ENCODE data around the gene ABCB11.
"Not testable (repeated sequence)": the region's sequence is repeated elsewhere in the genome, so short reads cannot be mapped to it uniquely, and the experiment has no call there.

Gene ABCB11

GRCh38 chr2:168969865-168970264 lies 61.3 kb downstream of the ABCB11 start:
- no peak for DNase-seq

GRCh38 chr2:168968342-168968741 lies 62.8 kb downstream of the ABCB11 start:
- no peak for DNase-seq

- DNase-seq, result no peak
These were observed 66.8 kb downstream of the ABCB11 start for GRCh38 chr2:168964251-168964807.

GRCh38 chr2:168962636-168963035 lies 68.5 kb downstream of the ABCB11 start:
- DNase-seq, result no peak

- DNase-seq, result peak; percentile 25 to 49
These were observed 69.5 kb downstream of the ABCB11 start for GRCh38 chr2:168961450-168962229.

- DNase-seq, result no peak
These were observed 74.7 kb downstream of the ABCB11 start for GRCh38 chr2:168956392-168956791.

GRCh38 chr2:168955321-168955720 lies 75.8 kb downstream of the ABCB11 start:
- no peak for DNase-seq

- DNase-seq, result no peak
These were observed 76.9 kb downstream of the ABCB11 start for GRCh38 chr2:168954256-168954655.

- DNase-seq, result no peak
These were observed 78.7 kb downstream of the ABCB11 start for GRCh38 chr2:168952424-168952823.

- no peak for DNase-seq
These were observed 79.3 kb downstream of the ABCB11 start for GRCh38 chr2:168951871-168952270.

- no peak for DNase-seq
These were observed 81.8 kb downstream of the ABCB11 start for GRCh38 chr2:168949324-168949723.

- DNase-seq, result peak in 1 of 2 donors; percentile 5
These were observed 82.4 kb downstream of the ABCB11 start for GRCh38 chr2:168948621-168949212.

GRCh38 chr2:168945508-168945907 lies 85.6 kb downstream of the ABCB11 start:
- no peak for DNase-seq

GRCh38 chr2:168944065-168944464 lies 87.1 kb downstream of the ABCB11 start:
- no peak for DNase-seq

GRCh38 chr2:168941297-168941696 lies 89.8 kb downstream of the ABCB11 start:
- no peak for DNase-seq

GRCh38 chr2:168939918-168940317 lies 91.2 kb downstream of the ABCB11 start:
- no peak for DNase-seq

GRCh38 chr2:168939061-168939460 lies 92.1 kb downstream of the ABCB11 start:
- DNase-seq, result no peak

- DNase-seq, result no peak
These were observed 95.1 kb downstream of the ABCB11 start for GRCh38 chr2:168935810-168936581.

- DNase-seq, result no peak
These were observed 96.3 kb downstream of the ABCB11 start for GRCh38 chr2:168934826-168935225.

GRCh38 chr2:168932174-168932573 lies 99.0 kb downstream of the ABCB11 start:
- not testable (repeated sequence) for DNase-seq

- DNase-seq, result no peak
These were observed 100.9 kb downstream of the ABCB11 start for GRCh38 chr2:168930242-168930641.

- no peak for DNase-seq
These were observed 102.1 kb downstream of the ABCB11 start for GRCh38 chr2:168929031-168929430.

- no peak for DNase-seq
These were observed 102.9 kb downstream of the ABCB11 start for GRCh38 chr2:168928113-168928831.

Measured in activated CD4-positive, alpha-beta T cell treated with anti-CD3 and anti-CD28 coated beads for 4 hours (primary cell).